Activated T-cell treated with anti-CD3 and anti-CD28 coated beads, Interleukin-2, amount 50 U/mL, for 24 hours (primary cell): ENCODE measurements around the gene UBTFL1.
"Not testable (repeated sequence)": the region's sequence is repeated elsewhere in the genome, so short reads cannot be mapped to it uniquely, and the experiment has no call there.

ENCODE experiments used
- DNase-seq: peaks from one replicate; pipeline ENCODE4 v3.0.0-alpha.2; 2020
- H3K27ac Mint-ChIP-seq: 2 replicates; pipeline ENCODE4 v1.8.0; 2020; ENCODE audit warnings: mild to moderate bottlenecking, mixed read lengths
- H3K27me3 Mint-ChIP-seq: 2 replicates; pipeline ENCODE4 v1.8.0; 2020; ENCODE audit warnings: mixed read lengths
- H3K36me3 Mint-ChIP-seq: 2 replicates; pipeline ENCODE4 v1.8.0; 2020; ENCODE audit warnings: low read depth, mixed read lengths
- H3K4me1 Mint-ChIP-seq: 2 replicates; pipeline ENCODE4 v1.8.0; 2020; ENCODE audit warnings: low read depth, mixed read lengths
- H3K4me3 Mint-ChIP-seq: 2 replicates; pipeline ENCODE4 v1.8.0; 2020; ENCODE audit warnings: mild to moderate bottlenecking, moderate library complexity, mixed read lengths
- H3K9me3 Mint-ChIP-seq: 2 replicates; pipeline ENCODE4 v1.8.0; 2020; ENCODE audit warnings: mixed read lengths

UBTFL1 gene, protein sequence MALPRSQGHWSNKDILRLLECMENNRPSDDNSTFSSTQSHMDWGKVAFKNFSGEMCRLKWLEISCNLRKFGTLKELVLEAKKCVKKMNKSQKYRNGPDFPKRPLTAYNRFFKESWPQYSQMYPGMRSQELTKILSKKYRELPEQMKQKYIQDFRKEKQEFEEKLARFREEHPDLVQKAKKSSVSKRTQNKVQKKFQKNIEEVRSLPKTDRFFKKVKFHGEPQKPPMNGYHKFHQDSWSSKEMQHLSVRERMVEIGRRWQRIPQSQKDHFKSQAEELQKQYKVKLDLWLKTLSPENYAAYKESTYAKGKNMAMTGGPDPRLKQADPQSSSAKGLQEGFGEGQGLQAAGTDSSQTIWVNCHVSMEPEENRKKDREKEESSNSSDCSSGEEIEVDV

DNA sequence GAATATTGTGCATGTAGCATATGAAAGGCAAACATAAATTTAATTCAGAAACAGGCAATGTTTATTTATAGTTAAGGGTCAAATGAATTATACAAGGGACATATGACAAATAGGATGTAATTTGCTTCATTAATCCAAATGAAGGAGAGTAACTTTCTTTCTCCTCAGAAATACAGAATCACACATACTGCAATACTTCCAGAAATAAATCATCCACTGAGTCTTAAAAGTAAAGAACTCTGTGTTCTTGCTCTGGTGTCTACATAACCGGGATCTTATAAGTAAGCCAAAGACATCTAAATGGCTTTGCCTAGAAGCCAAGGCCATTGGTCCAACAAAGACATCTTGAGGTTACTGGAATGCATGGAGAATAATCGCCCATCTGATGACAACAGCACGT, at the start of gene UBTFL1:
UBTFL1 (plus strand) TSS at position 301 of the 400 bp plus-strand sequence; CDS start at position 301, 0 bp downstream.
- H3K4me1 Mint-ChIP-seq, DNase-seq, H3K4me3 Mint-ChIP-seq, H3K9me3 Mint-ChIP-seq, H3K27me3 Mint-ChIP-seq, H3K27ac Mint-ChIP-seq, H3K36me3 Mint-ChIP-seq: not testable (repeated sequence)

DNA sequence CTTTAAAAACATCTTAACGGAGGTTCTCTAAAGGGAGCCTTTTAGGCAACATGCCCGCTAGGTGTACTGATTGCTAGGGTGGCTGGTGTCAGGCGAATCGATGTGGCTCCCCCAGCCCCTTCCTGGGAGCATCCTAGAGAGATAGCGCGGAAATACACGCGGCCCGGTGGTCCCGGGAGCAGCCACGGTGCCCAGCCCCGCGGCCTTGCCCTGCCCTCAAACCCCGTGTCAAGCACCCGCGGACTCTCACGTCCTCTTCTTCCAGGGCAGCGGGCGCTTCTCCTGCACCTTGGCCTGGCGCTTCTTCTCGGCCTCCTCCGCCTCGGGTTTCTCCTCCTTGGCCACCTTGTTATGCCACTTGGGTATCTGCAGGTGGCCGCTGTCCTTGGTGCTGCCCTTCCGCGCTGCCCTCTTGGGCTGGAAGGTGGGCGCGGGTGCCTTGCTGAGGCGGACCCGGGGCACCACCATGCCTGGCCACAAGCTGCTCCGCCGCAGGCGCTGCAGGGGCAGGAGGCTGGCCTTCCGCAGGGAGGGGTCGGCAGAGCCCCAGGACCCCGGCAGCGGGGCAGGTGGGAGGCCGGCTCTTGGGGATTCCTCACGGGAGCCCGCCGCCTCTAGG, 34.0 kb upstream of the UBTFL1 start:
- not testable (repeated sequence) for H3K27me3 Mint-ChIP-seq, H3K4me1 Mint-ChIP-seq, H3K4me3 Mint-ChIP-seq, DNase-seq, H3K36me3 Mint-ChIP-seq, H3K9me3 Mint-ChIP-seq, H3K27ac Mint-ChIP-seq

DNA sequence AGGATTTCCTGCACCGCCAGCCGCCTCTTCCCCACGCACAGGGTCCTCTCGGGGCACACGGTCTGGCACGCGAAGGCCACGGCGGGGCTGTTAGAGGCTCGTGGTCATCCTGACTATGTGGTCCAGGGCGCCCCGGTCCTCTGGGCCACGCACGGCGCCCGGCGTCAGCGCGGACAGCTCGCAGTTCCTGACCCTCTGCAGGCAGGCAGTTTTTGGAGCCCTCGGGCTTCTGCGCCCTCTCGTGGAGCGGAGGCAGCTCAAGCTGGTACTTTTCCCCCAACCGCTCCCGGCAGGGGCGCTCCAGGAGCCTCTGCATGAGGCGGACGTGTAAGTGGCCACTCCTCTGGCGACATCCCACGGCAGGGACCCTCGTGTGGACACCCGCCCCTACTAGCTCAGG, 33.4 kb upstream of the UBTFL1 start:
- not testable (repeated sequence) for H3K9me3 Mint-ChIP-seq, H3K27ac Mint-ChIP-seq

DNA sequence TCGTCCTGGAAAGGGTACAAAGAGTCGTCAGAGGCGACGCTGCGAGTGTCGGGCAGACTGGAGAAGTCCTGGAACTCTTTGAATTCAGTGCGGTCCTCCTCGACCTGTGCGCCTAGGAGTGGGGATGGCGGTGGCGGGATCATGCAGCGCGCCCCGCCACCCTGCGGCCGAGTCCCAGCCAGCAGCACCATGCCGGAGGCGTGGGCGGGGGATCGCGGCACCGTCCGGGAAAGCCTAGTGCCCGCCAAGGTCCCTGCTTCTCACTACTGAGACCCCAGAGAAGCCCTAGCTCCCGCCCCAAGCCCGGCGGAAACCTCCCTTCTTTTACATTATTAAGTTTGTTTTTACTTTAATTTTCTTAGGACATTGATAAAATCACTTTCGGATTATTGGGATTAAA, 32.2 kb upstream of the UBTFL1 start:
- H3K27me3 Mint-ChIP-seq, H3K4me3 Mint-ChIP-seq, H3K27ac Mint-ChIP-seq, H3K9me3 Mint-ChIP-seq, H3K36me3 Mint-ChIP-seq, DNase-seq, H3K4me1 Mint-ChIP-seq: not testable (repeated sequence)

More for the DNA sequence above, 33.4 kb upstream of the UBTFL1 start:
- not testable (repeated sequence) for H3K4me1 Mint-ChIP-seq, H3K27me3 Mint-ChIP-seq, H3K36me3 Mint-ChIP-seq, H3K4me3 Mint-ChIP-seq, DNase-seq

DNA sequence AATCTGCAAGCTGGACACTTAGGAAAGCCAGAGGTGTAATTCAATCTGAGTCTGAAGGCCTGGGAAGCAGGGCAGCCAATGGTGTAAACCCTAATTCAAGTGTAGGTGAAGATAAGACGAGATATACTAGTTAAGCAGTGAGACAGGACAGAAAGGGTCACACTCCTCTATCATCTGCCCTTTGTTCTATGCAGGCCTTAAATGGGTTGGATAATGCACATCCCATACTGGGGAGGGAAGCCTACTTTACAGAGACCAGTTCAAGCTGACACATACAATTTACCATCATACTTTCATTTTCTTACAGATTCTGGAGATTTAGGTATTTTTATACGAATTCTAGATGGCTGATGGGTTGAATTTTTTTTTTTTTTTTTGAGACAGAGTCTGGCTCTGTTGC, 3.0 kb downstream of the UBTFL1 start:
- DNase-seq, H3K36me3 Mint-ChIP-seq, H3K27me3 Mint-ChIP-seq, H3K4me1 Mint-ChIP-seq, H3K4me3 Mint-ChIP-seq, H3K27ac Mint-ChIP-seq, H3K9me3 Mint-ChIP-seq: not testable (repeated sequence)

DNA sequence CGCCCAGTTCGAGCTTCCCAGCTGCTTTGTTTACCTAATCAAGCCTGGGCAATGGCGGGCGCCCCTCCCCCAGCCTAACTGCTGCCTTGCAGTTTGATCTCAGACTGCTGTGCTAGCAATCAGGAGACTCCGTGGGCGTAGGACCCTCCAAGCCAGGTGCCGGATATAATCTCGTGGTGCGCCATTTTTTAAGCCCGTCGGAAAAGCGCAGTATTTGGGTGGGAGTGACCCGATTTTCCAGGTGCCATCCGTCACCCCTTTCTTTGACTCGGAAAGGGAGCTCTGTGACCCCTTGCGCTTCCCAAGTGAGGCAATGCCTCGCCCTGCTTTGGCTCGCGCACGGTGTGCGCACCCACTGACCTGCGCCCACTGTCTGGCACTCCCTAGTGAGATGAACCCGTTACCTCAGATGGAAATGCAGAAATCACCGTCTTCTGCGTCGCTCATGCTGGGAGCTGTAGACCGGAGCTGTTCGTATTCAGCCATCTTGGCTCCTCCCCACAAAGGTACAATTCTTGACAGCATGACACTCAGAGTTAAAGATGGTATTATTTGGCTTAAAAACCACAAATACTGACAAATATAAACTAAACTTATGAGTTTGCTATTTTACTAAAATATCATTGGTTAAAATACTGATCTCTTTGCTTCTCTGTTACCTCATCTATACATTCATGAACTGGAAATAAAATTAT, 9.6 kb downstream of the UBTFL1 start:
- not testable (repeated sequence) for H3K36me3 Mint-ChIP-seq, H3K9me3 Mint-ChIP-seq, H3K27ac Mint-ChIP-seq, H3K27me3 Mint-ChIP-seq, DNase-seq, H3K4me3 Mint-ChIP-seq
- peaks cover 10% of the 10 kb centered on the region for H3K4me1 Mint-ChIP-seq

DNA sequence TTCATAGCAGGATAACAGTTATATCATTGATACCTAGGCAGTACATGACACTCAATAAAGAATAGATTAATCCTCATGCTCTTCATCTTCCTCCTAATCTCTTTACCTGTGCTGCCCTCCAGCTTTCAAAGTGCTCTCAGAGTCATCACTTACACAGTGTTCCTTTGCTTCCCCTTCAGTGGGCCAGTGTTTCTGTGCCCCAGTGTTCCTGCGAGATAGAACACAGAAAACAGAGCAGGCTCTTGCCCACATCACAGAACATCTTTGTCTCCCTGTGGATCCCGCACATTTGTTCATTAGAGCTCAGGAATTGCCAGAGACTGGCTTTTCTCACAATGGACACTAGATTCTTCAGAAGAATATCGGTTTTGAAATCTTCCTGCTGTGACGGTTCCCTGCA, 12.5 kb downstream of the UBTFL1 start:
- not testable (repeated sequence) for H3K36me3 Mint-ChIP-seq, DNase-seq, H3K9me3 Mint-ChIP-seq

DNA sequence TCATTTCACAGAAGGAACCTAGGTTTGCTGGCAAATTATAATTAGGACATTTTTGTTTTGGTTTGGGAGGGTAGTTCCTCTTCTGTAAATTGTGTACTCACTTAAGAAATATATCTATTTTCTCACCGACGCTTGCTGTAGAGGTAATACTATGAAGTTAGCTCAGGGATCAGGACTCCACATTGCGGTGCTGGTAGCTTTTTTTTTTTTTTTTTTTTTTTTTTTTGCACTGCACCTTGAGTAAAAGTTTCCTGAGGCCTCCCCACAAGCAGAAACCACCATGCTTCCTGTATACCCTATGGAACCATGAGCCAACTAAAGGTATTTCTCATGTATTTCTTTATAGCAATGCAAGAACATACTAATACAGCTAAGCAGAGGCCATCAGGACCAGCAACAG, 14.7 kb downstream of the UBTFL1 start:
- peak overlapping the region; percentile 10 for H3K4me3 Mint-ChIP-seq
- H3K36me3 Mint-ChIP-seq, result no peaks in the 10 kb centered on the region
- DNase-seq, result no peak
- no peaks in the 10 kb centered on the region for H3K9me3 Mint-ChIP-seq
- H3K4me1 Mint-ChIP-seq, result peaks cover 18% of the 10 kb centered on the region
- peak overlapping the region; percentile 11 for H3K27ac Mint-ChIP-seq
- no peaks in the 10 kb centered on the region for H3K27me3 Mint-ChIP-seq

More for the DNA sequence above, 12.5 kb downstream of the UBTFL1 start:
- not testable (repeated sequence) for H3K27ac Mint-ChIP-seq, H3K4me3 Mint-ChIP-seq, H3K27me3 Mint-ChIP-seq
- H3K4me1 Mint-ChIP-seq, result peaks cover 18% of the 10 kb centered on the region

DNA sequence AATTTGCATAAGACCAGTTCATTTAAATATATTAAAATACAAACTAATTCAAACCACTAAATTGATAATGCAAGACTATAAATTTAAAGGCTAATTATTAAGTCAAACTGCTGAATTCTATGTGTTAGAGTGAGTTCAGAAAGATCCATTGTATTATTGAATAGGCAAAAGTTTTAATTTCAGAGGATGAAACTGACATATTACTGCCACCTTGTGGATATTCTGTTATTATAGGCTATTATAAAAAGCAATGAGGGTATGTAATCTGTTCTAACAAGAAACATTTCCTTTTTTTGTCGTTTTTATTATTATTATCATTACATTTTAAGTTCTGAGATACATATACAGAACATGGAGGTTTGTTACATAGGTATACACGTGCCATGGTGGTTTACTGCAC, 27.8 kb downstream of the UBTFL1 start:
- Mint-ChIP-seq H3K36me3 (no peaks in the 10 kb centered on the region), H3K4me1 (no peaks in the 10 kb centered on the region), H3K27me3 (no peaks in the 10 kb centered on the region), H3K27ac (no peak overlapping the region), H3K9me3 (no peaks in the 10 kb centered on the region), H3K4me3 (no peak overlapping the region)
- DNase-seq, result no peak

DNA sequence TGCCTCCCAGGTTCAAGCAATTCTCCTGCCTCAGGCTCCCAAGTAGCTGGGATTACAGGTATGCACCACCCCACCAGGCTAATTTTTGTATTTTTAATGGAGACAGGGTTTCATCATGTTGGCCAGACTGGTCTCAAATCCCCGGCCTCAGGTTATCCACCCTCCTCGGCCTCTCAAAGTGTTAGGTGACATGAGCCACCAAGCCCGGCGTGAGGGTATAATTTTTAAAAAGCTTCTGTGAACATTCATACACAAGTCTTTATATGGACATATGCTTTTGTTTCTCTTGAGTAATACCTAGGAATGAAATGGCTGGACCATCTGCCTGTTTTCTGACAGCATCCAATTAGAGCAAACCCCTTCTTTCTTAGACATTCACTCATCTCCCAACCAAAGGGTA, 34.4 kb downstream of the UBTFL1 start:
- DNase-seq, result no peak
- H3K27ac Mint-ChIP-seq, result no peak overlapping the region
- H3K9me3 Mint-ChIP-seq, result no peaks in the 10 kb centered on the region
- H3K36me3 Mint-ChIP-seq, result no peaks in the 10 kb centered on the region
- H3K4me3 Mint-ChIP-seq, result no peak overlapping the region
- no peaks in the 10 kb centered on the region for H3K4me1 Mint-ChIP-seq
- peaks cover 3% of the 10 kb centered on the region for H3K27me3 Mint-ChIP-seq

DNA sequence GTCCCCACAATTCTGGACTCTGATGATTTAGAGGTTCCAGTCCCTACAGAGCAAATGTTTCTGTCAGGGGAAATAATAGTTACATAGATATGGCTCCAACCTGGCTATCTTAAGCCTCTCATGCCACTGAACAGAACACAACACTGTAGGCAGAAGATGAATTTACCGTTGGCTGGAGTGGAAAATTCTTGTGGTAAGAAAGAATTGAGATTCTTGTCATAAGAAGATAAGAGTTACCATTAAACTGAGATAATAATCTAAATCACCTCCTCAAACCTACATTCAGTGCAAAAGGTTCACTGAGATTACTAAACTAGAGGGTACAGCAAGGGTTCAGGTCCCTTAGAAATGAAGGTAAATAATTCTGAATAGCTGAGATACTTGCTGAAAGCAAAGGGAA, 38.6 kb downstream of the UBTFL1 start:
- Mint-ChIP-seq H3K4me1 (no peaks in the 10 kb centered on the region), H3K36me3 (no peaks in the 10 kb centered on the region), H3K27me3 (peaks cover 22% of the 10 kb centered on the region), H3K27ac (no peak overlapping the region), H3K9me3 (no peaks in the 10 kb centered on the region), H3K4me3 (no peak overlapping the region)
- DNase-seq, result no peak

DNA sequence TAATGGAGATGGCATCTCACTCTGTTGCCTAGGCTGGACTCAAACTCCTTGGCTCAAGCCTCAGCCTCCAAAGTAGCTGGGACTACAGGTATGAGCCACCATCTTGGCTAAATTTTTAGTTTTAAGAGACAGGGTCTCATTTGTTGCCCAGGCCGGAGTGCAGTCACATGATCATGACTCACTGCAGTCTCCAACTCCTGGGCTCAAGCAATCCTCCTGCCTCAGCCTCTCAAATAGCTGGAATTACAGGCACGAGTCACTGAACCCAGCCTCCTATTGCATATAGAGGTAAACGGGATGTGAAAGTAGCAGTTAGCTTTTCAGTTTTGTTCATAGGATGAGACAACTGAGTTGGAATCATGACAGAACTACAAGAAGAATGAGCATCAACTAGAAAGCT, 39.2 kb downstream of the UBTFL1 start:
- Mint-ChIP-seq H3K27me3 (peaks cover 25% of the 10 kb centered on the region), H3K27ac (no peak overlapping the region), H3K9me3 (no peaks in the 10 kb centered on the region), H3K36me3 (no peaks in the 10 kb centered on the region), H3K4me1 (no peaks in the 10 kb centered on the region), H3K4me3 (no peak overlapping the region)
- DNase-seq, result no peak

DNA sequence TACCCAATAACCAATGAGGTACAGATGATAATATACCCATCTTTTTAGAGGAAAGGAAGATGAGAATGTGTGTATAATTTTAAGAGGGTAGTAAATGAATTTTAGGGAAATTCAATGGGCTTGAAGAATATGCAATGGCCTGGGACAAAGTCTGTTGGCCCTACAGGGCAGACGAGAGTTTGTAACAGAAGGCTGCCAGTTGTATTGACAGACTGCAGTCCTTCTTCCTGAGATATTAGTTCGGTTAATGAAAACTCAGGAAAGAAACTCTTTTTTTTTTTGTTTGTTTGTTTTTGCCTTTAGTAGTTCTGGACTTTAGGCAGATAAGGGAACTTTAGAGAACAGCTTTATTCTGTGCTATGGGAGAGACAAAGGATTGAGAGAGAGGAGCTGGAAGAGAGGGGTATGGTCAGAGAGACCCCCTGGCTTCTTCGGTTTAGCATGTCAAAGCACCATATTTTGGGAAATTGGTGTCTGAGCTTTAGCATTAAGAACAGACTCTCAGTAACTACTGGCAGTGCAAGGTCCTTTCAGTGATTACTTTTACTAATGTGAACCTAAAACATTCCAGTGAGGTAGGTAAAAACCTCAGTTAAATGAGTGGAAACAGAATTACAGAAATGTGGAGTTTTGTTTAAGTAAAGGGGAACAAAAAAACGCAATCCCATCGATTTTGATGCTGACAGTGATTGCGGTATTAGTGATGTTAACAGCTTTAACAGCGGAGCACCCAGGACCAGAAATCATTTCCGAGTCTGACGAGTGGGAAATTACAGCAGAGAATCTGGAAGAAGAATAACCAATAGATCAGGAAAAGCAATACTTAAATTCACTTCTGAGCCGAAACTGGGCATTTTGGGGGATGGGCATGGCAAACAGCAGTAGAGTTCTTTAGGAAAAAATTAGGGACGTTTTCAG, 48.1 kb downstream of the UBTFL1 start:
- H3K4me3 Mint-ChIP-seq, result peak overlapping the region; percentile 44
- H3K9me3 Mint-ChIP-seq, result no peaks in the 10 kb centered on the region
- H3K36me3 Mint-ChIP-seq, result no peaks in the 10 kb centered on the region
- H3K27me3 Mint-ChIP-seq, result peaks cover 65% of the 10 kb centered on the region
- DNase-seq, result no peak
- H3K4me1 Mint-ChIP-seq, result peaks cover 15% of the 10 kb centered on the region
- H3K27ac Mint-ChIP-seq, result no peak overlapping the region

DNA sequence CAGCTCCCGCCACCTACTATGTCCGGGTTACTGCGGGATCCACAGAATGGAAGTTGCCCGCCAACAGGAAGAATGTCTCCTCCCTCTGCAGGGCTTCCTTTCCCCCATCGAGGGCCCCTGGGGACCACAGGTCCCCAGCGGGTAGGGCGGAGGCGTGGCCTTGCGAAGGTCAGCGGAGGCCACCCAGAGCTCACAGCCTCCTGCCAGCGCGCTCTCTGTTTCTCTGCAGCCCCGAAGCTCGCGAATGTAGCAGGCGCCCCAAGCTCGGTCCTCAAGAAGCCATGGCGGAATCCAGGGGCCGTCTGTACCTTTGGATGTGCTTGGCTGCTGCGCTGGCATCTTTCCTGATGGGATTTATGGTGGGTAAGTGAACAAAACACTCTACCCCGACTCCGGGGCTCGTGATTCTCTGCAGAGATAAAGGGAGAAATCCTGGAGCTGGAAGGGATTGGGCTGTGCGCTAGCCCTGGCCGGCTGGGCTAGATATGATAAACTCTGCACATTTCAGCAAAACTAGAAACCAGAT, 48.8 kb downstream of the UBTFL1 start, which contains the start of gene NAALAD2:
NAALAD2 (plus strand) TSS at position 186 of the 526 bp plus-strand sequence; CDS start at position 282, 96 bp downstream.
- H3K27ac Mint-ChIP-seq, result no peak within 1 kb of the TSS
- H3K9me3 Mint-ChIP-seq, result no peaks in the 10 kb centered on the region
- peaks cover 15% of the 10 kb centered on the region for H3K4me1 Mint-ChIP-seq
- H3K27me3 Mint-ChIP-seq, result peaks cover 63% of the 10 kb centered on the region
- DNase-seq, result peak; percentile 25
- no peaks in the 10 kb centered on the region for H3K36me3 Mint-ChIP-seq
- H3K4me3 Mint-ChIP-seq, result peak within 1 kb of the TSS; percentile 44
